GOT3 (cell line): ENCODE measurements around the gene HLA-DQA1.
A peak's percentile ranks its signal among the peaks of the same experiment; 100 is the strongest.
"Not testable (repeated sequence)": the region's sequence is repeated elsewhere in the genome, so short reads cannot be mapped to it uniquely, and the experiment has no call there.

Experiments used
- DNase-seq: peaks from one replicate; lab custom pipeline; 2025; ENCODE audit warnings: mixed read lengths; lab: John Stamatoyannopoulos, UW

Gene HLA-DQA1

GRCh38 chr6:32658268-32658897 is 21.2 kb downstream of the HLA-DQA1 start:
- no peak for DNase-seq

DNA sequence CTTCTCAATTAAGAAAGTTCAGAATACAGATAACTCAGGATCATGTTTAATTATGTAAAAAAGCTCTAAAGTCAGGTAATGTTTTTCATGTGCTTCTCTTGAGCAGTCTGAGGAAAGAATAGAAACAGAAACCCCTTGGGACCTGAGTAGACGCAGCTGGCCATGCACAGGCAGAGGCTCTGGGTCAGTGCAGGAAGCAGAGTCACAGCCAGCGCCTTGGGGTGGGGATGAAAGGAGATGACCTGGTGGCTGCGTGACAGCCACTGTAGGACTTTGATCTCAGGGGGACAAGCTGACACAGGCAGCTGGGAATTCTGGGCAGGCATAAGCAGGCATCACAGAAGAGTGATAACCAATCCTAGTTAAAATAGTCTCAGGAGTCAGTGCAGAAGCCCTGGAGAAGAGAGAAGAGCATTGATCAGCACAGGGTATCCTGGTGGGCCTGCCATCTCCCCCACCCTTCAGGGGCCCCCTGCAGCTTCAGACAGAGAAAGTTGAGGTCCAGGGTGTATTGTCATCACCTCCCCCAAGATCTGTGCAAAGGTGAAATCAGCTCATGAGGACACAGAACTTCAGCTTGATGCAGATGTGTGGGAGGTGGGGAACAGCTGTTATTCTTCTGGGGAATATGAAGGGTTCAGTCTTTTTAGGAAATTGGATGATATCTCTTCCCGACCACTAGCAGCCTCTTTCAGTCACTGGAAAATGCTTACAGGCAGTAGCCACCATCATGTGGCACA is 22.8 kb downstream of the HLA-DQA1 start:
- DNase-seq = no peak

- no peak for DNase-seq
Observed at GRCh38 chr6:32662099-32662498, 24.9 kb downstream of the HLA-DQA1 start.

GRCh38 chr6:32662836-32663235 is 25.6 kb downstream of the HLA-DQA1 start:
- DNase-seq = no peak

GRCh38 chr6:32664354-32664753 is 27.1 kb downstream of the HLA-DQA1 start:
- DNase-seq = no peak

- DNase-seq = peak; percentile 5
Observed at GRCh38 chr6:32664827-32665362, 27.7 kb downstream of the HLA-DQA1 start.

DNA sequence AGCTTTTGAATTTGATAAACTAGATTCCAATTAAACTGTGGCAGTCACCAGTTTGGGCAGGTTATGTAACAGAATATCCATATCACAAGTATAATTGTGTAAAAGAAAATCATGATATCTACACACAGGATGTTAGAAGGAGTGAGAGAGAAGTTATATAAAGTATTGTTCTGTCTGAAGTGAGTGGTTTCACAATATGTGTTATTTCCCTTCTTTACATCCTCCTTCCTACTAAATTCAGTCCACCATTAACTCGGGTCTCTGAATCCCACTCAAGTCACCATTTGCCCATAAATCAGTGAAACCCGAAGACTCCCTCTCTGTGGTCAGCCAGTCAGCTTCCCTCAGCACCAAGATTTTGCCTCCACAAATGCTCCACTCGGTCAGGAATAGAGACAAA is 28.5 kb downstream of the HLA-DQA1 start:
- DNase-seq = no peak

DNA sequence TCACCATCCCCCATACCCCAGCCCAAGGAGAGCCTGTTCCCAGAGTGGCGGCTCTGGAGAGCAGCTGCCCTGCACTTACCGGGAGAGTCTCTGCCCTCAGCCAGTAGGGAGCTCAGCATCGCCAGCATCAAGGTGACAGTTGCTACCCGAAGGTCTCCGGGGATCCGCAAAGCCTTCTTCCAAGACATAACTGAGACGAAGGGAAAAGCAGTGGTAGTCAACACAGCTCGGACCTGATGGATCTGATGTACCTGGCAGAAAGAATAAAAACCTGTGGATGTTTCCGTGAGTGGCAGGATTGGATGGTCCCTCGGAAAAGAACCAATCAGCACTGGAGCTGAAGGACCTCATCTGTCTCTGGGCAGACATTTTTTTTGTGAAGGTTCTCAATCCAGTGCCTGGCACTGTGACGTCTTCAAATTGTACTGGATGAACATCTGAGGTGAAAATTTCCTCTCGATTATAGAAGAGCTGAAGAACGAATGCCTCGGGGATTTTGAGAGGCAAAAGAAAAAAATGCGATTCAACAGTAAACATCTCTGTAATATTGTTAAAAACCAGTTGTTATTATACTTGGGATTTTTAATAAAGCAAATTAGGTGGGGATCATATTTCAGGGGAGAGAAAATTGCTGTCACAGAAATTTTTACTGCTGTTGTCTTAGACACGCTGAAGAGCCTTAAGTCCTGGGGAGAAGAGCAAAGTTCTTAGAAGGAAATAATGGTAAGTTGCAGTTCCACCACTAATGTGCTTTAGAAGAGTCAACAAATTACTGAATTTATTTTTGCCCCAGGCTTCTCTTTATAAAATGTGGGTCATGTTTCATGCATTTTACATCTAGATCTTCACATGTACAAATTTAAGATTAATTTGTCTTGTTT is 29.5 kb downstream of the HLA-DQA1 start, which contains the start of gene HLA-DQB1:
HLA-DQB1 (minus strand) TSS at position 238 of the 881 bp plus-strand sequence; CDS start at position 188, 50 bp downstream.
- DNase-seq = no peak

GRCh38 chr6:32668226-32668747 is 31.1 kb downstream of the HLA-DQA1 start:
- DNase-seq = no peak

GRCh38 chr6:32669240-32669639 is 32.0 kb downstream of the HLA-DQA1 start:
- DNase-seq = no peak

DNA sequence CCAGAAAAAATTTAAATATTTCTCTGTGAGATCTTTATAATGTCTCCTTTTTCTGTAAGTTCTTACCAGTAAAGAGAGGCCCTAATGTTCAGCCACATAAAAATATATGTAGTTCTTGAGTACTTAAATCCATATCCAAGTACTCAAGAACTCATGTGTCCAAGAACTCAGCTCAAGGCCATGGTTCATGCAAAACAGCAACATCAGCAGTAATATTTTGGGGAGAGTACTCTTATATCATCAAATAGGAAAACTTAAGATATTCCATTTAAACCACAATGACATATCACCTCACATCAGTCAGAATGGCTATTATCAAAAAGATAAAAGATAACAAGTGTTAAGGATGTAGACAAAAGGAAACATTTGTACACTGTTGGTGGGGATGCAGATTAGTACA is 32.7 kb downstream of the HLA-DQA1 start:
- no peak for DNase-seq

GRCh38 chr6:32671908-32672307 is 34.7 kb downstream of the HLA-DQA1 start:
- not testable (repeated sequence) for DNase-seq

DNA sequence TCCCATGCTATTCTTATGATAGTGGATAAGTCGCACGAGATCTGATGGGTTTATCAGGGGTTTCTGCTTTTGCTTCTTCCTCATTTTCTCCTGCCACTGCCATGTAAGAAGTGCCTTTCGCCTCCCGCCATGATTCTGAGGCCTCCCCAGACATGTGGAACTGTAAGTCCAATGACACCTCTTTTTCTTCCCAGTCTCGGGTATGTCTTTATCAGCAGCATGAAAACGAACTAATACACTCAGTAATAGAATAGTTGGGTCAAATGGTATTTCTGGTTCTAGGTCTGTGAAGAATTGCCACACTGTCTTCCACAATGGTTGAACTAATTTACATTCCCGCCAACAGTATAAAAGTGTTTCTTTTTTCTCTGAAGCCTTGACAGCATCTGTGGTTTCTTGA is 36.9 kb downstream of the HLA-DQA1 start:
- not testable (repeated sequence) for DNase-seq

GRCh38 chr6:32679492-32679891 is 42.3 kb downstream of the HLA-DQA1 start:
- DNase-seq = no peak

- no peak for DNase-seq
Observed at GRCh38 chr6:32680055-32680454, 42.8 kb downstream of the HLA-DQA1 start.

- DNase-seq = no peak
Observed at GRCh38 chr6:32684246-32684645, 47.0 kb downstream of the HLA-DQA1 start.

GRCh38 chr6:32685603-32686002 is 48.4 kb downstream of the HLA-DQA1 start:
- DNase-seq = no peak

GRCh38 chr6:32689531-32690501 is 52.6 kb downstream of the HLA-DQA1 start:
- no peak for DNase-seq

- DNase-seq = no peak
Observed at GRCh38 chr6:32692019-32692418, 54.8 kb downstream of the HLA-DQA1 start.
